CD4-positive, alpha-beta T cell treated with Interleukin-1 beta for 1 hour (primary cell): ENCODE results near the gene TERT.
"Not testable (repeated sequence)": the region's sequence is repeated elsewhere in the genome, so short reads cannot be mapped to it uniquely, and the experiment has no call there.

Experiments used
- DNase-seq, 2 donors: peaks; one replicate each; pipeline ENCODE4 v3.0.0-alpha.2; 2020 to 2022

TERT gene

GRCh38 chr5:1294835-1295649 lies at the start of gene TERT:
TSS of gene TERT (minus strand) at chr5:1295068. CDS start at chr5:1294989, 79 bp downstream.
- DNase-seq, result peak; percentile 75 to 81

DNA sequence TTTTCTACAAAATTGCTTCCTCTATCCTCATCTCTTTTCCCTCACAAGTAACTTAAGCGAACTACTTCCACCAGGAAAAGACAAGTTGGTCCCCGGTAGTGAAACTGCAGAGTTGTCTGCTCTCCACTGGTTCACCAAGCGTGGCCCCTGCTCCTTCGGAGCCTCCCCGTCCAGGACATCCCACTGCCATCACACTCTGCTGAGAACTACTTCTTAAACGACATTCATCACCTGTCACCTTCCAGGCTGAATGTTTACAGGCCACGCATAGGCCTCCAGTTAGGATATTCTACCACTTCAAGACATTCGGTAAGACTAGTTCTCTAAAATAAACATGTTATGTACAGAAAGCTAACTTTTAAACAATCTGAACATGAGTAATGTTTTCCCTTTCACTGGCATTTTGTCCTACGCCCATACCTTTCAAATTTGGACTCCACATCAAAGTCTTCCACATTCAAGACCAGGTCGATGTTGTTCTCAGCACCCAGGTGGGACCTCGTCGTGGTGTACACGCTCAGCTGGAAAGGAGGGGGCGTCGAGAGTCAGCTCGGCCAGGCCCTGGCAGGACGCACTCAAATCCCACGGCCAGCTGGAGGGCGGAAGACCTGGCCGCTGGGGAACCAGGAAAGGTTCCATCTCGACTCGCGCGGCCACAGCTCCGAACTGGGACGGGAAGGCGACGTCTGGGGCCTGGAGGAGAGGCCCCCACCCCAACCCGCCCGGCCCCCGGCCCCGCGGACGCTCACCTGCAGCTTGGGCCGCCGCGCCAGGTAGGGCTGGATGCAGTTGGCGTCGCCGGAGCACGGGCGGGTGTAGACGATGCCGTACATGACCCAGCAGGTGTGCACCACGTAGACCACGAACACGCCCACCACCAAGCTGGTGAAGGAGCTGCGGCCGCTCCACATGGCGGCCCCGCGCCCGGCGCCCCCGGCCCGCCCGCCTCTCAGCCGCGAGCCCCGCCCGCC lies 49.3 kb upstream of the TERT start:
- no peak for DNase-seq

DNA sequence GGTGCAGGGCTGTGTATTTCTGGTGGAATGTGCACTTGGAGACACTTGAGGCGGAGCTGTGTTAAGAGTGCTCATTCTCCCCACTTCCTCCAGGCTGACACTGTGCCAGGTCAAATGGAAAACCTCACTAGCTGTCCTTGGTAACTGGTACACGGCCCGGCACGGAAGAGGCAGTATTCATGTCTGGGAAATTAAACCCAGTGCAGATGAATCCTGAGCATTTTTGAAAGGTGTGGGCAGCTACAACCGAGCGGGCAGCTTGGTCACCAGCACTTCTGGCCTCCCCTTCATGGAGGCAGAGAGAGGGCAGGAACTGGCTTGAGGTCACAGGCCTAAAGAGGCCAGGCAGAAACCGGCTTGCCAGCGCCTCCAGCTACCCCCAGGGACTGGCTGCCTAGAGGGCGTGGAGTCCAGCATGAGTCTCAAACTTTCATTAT lies 48.5 kb upstream of the TERT start:
- DNase-seq, result no peak

- not testable (repeated sequence) for DNase-seq
These were observed 47.8 kb upstream of the TERT start for GRCh38 chr5:1342711-1343110.

- DNase-seq, result no peak
These were observed 47.4 kb upstream of the TERT start for GRCh38 chr5:1342268-1342667.

DNA sequence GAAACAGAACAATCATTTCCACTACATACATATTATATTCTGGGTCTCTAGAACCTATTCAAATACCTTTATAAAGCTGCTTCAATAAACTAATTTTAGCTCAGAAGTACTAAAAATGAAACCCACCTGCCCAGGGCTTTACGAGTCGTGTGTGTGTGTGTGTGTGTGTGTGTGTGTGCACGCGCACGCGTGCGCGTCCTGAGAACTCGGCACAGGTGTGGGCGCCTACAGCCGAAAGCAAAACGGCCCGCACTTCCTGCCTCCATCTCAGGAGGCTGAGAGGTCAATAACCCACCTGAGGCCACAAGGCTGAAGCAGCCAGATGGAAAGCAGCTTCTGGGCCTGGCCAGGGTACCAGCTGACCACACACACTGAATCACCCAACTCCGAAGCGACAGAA lies 47.0 kb upstream of the TERT start:
- no peak for DNase-seq

- not testable (repeated sequence) for DNase-seq
These were observed 44.9 kb upstream of the TERT start for GRCh38 chr5:1339818-1340210.

GRCh38 chr5:1339139-1339817 lies 44.4 kb upstream of the TERT start:
- DNase-seq, result not testable (repeated sequence)

DNA sequence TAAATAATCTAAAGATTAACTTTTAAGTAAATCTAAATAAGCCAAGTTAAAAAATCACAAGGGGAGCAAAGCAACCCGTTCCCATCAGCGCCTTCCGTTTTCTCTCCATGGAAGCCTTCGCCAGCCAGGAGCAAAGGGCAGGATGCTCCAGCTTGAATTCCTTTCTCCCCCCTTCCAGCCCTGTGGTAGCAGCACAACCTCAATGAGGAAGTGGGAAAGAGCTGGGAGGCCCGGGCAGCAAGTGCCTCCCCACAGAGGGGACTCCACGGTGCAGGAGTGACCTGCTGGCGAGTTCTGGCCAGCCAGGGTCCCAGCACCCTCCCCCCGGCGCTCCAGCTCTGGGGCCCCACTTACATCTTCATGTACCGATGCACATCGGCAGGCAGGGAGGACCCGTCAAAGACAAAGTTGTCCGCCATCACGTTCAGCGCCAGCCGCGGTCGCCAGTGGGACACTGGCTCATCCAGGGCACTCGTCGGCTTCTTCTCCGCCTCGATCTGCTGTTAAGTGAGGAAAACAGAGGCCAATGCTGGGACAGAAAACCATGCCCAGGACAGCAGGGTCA lies 43.7 kb upstream of the TERT start:
- DNase-seq, result no peak

DNA sequence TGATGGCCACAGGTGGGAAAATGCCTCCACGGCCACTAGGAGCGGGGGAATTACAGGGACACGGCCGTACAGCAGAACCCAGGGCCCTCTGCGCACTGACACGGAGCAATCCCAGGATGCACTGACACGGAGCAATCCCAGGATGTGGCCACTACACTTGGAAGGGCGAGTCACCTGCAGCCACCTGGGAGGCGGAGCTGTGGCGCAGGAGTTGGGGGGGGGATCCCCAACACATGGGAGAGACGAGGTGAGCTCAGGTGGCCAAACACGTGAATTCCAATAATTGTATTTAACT lies 43.3 kb upstream of the TERT start:
- no peak for DNase-seq

- no peak for DNase-seq
These were observed 42.8 kb upstream of the TERT start for GRCh38 chr5:1337489-1338195.

GRCh38 chr5:1336749-1337488 lies 42.1 kb upstream of the TERT start:
- DNase-seq, result no peak

DNA sequence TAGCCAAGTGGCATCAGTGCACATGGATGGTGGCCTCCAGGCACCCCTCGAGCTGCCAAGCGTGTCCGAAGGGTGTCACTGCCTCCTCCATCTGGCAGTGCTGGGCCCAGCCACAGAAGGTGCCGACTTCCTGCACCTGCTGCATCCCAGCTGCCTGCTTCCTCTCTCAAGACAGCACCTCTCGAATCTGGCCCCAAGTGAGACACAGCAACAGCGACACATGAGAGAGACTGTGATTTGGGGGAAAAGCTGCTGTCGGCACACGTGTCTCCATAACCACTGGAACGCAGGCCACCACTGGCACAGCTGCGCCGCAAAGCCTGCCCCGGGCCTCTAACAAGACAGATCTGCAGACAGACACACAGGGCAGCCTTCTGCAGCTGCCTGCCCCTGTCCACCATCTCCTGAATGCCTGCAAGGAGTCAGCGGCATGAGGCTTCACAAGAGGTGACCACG lies 41.3 kb upstream of the TERT start:
- DNase-seq, result no peak

DNA sequence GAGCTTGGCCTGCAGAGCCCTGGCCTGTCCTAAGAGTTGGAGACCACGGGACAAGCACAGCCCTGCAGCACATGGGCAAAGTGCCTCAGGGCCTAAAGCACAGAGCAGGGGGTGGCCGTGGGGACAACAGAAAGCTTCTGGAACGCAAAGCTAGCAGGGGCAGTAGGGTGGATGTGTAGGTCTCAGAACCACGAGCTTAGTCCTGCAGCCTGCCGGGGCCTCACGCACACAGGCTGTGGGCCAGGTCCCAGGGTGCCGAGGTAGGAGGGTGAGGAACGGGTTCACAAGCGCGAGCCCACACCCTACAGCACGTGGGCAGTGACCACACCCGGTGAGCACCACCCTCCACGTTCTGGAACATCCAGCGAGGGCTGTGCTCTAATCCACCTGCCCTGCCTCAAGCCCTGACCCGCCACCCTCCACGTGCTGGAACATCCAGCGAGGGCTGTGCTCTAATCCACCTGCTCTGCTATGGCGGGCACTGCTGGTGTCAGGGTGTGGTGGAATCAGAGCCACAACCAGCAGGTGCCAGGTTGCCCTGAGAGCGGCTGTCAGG lies 40.8 kb upstream of the TERT start:
- DNase-seq, result no peak

GRCh38 chr5:1334831-1335539 lies 40.1 kb upstream of the TERT start:
- no peak for DNase-seq

DNA sequence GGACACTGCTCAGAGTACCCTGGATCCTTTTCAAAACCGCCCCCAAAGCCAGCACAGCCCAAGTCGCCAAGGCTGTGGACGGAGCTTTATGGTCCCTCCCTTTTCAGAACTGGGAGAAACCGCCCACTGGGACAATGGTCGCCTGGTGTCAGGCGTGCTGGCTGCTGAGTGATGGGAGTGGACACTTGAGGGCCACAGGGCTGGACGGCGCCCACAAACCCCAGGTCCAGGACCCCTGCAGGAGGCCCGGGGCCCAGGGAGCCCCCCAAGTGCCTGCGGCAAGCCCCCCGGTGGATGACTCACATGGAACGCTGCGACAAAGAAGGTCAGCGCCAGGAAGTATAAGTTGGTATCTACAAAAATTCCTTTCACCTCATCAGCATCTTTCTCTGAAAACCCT lies 39.1 kb upstream of the TERT start:
- DNase-seq, result no peak

DNA sequence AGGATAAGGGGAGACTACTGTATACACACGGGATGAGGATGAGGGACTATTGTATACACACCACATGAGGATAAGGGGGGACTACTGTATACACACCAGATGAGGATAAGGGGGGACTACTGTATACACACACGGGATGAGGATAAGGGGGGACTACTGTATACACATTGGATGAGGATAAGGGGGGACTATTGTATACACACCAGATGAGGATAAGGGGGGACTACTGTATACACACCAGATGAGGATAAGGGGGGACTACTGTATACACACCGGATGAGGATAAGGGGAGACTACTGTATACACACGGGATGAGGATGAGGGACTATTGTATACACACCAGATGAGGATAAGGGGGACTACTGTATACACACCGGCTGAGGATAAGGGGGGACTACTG lies 38.4 kb upstream of the TERT start:
- not testable (repeated sequence) for DNase-seq

DNA sequence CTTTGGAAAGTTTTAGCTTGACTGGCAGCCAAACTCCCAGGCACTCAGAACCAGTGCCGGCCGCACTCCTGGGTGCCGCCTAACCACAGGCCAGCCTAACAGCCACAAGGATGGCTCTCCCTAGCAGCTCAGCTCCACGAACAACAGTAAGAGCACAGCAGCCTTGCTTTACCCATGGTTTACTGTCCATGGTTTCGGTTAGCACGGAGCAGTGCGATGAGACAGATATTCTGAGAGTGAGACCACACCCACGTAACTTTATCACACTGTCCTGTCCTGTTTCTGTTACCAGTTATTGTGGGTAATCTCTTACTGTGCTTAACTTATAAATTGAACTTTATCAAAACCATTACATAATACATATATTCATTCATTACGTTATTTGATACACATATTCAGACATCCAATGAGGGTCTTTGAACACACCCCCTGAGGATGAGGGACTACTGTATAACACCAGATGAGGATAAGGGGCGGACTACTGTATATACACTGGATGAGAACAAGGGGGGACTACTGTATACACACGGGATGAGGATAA lies 37.7 kb upstream of the TERT start:
- DNase-seq, result no peak

DNA sequence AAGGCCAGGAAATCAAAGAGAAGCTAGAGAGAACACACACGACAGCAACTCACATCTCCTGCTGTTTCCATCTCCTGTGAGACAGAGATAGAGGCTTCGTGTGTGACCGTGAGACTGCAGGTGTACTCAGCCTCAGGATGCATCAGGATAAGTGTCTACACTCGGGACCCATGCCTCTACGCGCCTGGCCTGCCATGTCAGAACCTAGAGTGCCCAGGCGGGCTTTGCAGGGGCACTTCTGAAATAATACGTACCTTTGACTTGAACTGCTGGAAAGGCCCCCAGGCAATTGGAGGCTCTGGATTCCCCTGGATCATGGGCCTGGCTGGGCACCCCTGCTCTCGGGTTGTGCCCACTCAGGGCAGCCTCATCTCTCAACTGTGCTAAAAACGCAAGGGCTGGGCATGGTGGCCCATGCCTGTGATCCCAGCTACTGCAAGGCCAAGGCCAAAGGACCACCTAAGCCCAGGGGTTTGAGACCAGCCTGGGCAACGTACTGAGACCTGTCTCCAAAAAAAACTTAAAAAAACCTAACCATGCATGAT lies 37.1 kb upstream of the TERT start:
- DNase-seq, result no peak
